Activated naive CD4-positive, alpha-beta T cell treated with anti-CD3 and anti-CD28 coated beads, Interleukin-2, amount 50 U/mL, for 24 hours (primary cell): ENCODE data around the gene RAMP2.
"Not testable (repeated sequence)": the region's sequence is repeated elsewhere in the genome, so short reads cannot be mapped to it uniquely, and the experiment has no call there.

Experiments used
- H3K27ac Mint-ChIP-seq: one replicate; pipeline ENCODE4 v1.8.0; 2021; ENCODE audit warnings: mild to moderate bottlenecking, mixed read lengths
- H3K27me3 Mint-ChIP-seq: one replicate; pipeline ENCODE4 v1.8.0; 2021; ENCODE audit warnings: mixed read lengths
- H3K36me3 Mint-ChIP-seq: one replicate; pipeline ENCODE4 v1.8.0; 2021; ENCODE audit warnings: mixed read lengths
- H3K4me1 Mint-ChIP-seq: one replicate; pipeline ENCODE4 v1.8.0; 2021; ENCODE audit warnings: mixed read lengths
- H3K4me3 Mint-ChIP-seq: one replicate; pipeline ENCODE4 v1.8.0; 2021; ENCODE audit warnings: mild to moderate bottlenecking, mixed read lengths
- H3K9me3 Mint-ChIP-seq: one replicate; pipeline ENCODE4 v1.8.0; 2021; ENCODE audit warnings: mixed read lengths

Gene RAMP2, protein sequence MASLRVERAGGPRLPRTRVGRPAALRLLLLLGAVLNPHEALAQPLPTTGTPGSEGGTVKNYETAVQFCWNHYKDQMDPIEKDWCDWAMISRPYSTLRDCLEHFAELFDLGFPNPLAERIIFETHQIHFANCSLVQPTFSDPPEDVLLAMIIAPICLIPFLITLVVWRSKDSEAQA

DNA sequence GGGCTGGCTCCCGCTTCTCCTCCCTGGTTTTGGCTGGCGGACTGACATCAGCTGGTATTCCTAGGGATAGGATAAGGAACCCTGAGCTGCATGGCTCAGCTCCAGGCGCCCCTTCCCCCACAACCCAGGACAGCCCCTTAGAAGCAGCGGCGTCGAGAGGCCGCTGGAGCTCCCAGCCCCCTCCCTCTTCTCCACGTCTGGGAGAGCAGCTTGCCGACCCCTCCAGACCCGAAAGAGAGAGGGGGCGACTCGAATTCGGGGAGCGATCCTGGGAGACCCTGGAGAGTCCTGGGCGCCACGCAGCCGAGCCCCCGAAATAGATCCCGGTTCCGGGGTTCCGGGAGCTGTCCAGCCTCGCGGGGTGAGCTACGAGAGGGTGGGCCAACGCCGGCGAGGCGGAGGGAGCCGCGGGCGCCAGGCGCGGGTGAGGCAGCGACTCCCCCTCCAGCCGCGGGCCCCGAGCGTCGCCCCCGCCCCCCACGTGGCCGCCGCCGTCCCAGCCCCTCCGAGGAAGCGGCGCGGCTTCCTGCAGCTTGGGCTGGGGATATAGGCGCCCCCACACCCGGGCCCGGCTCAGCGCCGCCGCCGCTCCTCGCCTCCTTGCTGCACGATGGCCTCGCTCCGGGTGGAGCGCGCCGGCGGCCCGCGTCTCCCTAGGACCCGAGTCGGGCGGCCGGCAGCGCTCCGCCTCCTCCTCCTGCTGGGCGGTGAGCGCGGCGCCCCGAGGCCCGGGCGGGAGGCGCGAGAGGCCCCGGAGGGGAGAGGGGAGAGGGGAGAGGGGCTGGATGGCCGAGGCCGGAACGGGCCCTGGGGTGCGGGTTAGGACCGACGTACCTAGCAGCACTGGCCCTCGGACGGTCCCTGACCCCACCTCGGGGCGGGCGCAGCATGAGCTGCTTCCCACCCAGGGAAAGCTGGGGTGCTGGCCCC, at the start of gene RAMP2:
TSS of gene RAMP2 (plus strand) at position 576 of the 930 bp plus-strand sequence. CDS start at position 611, 35 bp downstream.
- peak within 1 kb of the TSS; percentile 73 for H3K4me3 Mint-ChIP-seq
- H3K27ac Mint-ChIP-seq = no peak within 1 kb of the TSS
- peaks cover 42% of the 10 kb centered on the region for H3K27me3 Mint-ChIP-seq
- no peaks in the 10 kb centered on the region for H3K36me3 Mint-ChIP-seq
- H3K9me3 Mint-ChIP-seq = no peaks in the 10 kb centered on the region
- H3K4me1 Mint-ChIP-seq = peaks cover 3% of the 10 kb centered on the region

DNA sequence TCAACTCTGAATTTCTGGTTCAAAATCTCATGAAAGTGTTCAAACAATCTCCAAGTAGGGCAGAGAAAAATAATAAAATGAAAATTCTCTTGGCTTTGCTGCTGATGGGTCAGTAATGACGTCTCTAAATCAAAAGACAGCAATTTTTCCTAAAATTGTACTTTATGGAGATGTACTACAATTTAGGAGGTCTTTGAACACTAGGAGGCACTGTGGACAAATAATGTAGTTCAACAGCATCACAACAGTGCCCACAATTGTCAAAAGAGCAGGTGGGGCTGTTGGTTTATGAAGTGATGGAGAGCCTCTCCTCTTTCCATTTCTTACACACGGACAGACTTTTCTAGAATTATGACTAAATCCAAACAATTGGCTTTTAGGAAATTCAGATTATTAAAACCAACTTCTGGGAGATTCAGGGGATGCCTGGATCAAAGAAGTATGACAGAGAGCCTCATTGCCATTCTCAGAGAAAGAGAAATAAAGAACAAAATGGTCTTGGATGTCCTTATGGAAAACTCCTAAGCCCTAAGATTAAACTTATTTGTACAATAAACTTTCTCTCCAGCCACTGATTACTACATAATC, 39.9 kb upstream of the RAMP2 start:
- no peaks in the 10 kb centered on the region for H3K4me1 Mint-ChIP-seq
- no peaks in the 10 kb centered on the region for H3K27me3 Mint-ChIP-seq
- H3K27ac Mint-ChIP-seq = no peak overlapping the region
- no peaks in the 10 kb centered on the region for H3K9me3 Mint-ChIP-seq
- peaks cover 24% of the 10 kb centered on the region for H3K36me3 Mint-ChIP-seq
- no peak overlapping the region for H3K4me3 Mint-ChIP-seq

DNA sequence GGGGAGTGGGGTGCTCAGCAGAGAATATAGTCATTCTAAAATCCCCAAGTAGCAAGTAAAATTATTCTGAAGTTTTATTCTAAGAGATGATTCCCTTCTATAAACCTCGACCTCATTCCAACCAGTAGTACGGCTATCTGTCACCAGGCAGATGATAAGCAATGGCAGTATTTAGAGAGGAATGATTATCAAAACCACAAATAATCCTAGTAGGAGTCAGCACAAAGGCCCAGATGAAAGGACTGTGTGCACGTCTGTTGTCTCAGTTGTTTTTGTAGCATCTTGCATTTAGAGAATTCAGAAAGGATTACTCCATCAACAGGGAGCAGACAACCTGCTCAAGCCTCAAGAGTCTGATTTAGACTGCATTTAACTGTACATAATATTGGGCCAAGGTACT, 37.4 kb upstream of the RAMP2 start:
- Mint-ChIP-seq H3K27me3 (no peaks in the 10 kb centered on the region), H3K9me3 (no peaks in the 10 kb centered on the region), H3K4me1 (no peaks in the 10 kb centered on the region), H3K36me3 (peaks cover 11% of the 10 kb centered on the region), H3K27ac (no peak overlapping the region), H3K4me3 (no peak overlapping the region)

DNA sequence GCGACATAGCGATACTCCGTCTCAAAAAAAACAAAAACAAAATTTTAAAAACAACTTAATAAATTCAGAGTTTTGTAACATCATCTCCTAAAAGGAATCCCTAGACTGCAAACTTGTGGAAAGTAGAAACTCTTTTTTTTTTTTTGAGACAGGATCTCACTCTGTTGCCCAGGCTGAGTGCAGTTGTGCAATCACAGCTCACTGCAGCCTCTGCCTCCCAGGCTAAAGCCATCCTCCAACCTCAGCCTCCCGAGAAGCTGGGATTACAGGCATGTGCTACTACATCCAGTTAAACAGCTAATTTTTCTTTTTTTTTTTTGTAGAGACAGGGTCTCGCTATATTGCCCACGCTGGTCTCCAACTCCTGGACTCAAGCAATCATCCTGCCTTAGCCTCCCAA, 35.9 kb upstream of the RAMP2 start:
- H3K36me3 Mint-ChIP-seq = peaks cover 8% of the 10 kb centered on the region
- no peaks in the 10 kb centered on the region for H3K4me1 Mint-ChIP-seq
- no peak overlapping the region for H3K4me3 Mint-ChIP-seq
- H3K27ac Mint-ChIP-seq = no peak overlapping the region
- H3K27me3 Mint-ChIP-seq = no peaks in the 10 kb centered on the region
- H3K9me3 Mint-ChIP-seq = no peaks in the 10 kb centered on the region

DNA sequence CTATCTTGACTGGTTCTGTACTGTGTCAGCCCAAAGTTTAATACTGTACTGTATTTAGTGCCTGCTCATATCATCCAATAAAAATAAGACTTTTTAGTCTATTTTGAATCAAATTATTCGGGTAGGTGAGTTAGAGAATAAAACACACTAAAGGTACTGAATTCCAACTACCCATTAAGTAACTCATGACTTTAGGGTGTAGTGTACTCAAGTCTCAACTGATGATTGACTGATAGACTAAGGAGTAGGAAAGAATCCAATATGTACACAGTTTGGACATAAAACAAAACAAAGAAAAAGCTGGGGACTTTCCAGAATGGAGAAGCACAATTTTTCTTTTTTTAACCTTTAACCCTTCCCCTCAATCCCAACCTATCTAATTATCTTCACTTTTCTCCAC, 20.3 kb upstream of the RAMP2 start:
- H3K27me3 Mint-ChIP-seq = no peaks in the 10 kb centered on the region
- no peaks in the 10 kb centered on the region for H3K9me3 Mint-ChIP-seq
- no peak overlapping the region for H3K4me3 Mint-ChIP-seq
- peaks cover 42% of the 10 kb centered on the region for H3K4me1 Mint-ChIP-seq
- H3K36me3 Mint-ChIP-seq = peaks cover 1% of the 10 kb centered on the region
- no peak overlapping the region for H3K27ac Mint-ChIP-seq

DNA sequence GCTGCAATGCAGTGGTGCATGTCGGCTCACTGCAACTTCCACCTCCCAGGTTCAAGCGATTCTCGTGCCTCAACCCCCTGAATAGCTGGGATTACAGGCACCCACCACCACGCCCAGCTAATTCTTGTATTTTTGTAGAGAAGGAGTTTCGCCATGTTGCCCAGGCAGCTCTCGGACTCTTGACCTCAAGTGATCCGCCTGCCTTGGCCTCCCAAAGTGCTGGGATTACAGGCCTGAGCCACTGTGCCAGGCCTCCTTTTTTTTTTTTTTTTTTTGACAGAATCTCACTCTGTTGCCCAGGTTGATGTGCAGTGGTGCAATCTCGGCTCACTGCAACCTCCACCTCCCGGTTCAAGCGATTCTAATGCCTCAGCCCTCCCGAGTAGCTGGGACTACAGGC, 18.1 kb upstream of the RAMP2 start:
- H3K4me3 Mint-ChIP-seq = peak overlapping the region; percentile 26
- not testable (repeated sequence) for H3K9me3 Mint-ChIP-seq, H3K27ac Mint-ChIP-seq, H3K27me3 Mint-ChIP-seq, H3K36me3 Mint-ChIP-seq
- H3K4me1 Mint-ChIP-seq = peaks cover 35% of the 10 kb centered on the region

DNA sequence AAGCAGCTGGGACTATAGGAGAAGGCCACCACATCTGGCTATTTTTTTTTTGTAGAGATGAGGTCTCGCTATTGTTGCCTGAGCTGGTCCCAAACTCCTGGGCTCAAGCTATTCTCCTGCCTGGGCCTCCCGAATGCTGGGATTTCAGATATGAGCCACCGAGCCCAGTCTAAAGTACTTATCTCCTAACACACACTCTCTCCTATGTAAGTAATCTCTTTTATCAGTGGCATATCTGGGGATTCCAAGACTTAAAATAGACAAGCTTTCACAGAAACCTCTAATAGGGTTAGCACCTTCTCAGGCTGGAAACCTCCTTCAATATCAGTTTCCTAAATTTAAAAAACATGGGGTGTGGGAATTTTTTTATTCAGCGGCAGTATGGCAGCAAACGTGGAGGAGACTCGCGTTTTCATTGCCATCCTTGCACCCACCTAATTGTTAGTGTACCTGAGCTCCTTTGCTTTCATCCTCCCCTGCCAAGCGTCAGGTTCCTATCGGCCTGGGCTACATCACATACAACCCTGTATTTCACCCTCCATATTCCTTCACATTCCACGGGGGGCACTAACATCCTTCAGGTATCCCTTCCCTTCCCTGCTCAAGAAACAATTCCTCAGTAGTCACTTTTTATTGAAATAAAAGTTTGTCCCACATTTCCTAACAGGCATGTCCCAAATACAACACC, 17.3 kb upstream of the RAMP2 start:
- Mint-ChIP-seq H3K27ac (peak overlapping the region; percentile 95), H3K36me3 (peaks cover 1% of the 10 kb centered on the region)

DNA sequence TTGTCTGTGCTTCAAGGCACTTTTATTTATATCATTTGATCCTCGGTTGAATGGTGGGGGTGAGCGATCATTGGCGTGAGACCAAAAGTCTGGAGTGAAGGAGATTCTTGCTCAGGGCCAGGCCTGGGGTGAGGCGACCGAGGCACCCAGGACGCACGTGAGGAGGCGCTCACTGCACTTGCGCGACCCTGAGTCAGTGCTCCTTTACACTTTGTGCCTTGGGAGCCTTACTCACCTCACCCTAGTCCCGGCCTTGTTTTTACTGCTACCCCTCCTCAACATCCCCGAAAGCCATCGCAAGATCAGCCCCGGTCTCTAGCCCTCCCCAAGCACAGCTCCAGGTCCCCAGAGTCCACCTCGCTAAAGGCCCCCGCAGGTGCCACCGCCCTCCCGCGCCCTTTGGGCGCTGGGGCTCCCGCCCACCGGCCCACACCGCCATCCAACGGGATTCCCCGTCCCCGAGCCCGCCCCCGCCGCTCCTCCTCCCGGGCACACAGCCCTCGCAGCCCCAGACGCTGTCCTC, 16.7 kb upstream of the RAMP2 start:
- Mint-ChIP-seq H3K9me3 (no peaks in the 10 kb centered on the region), H3K4me3 (peak overlapping the region; percentile 95), H3K4me1 (peaks cover 35% of the 10 kb centered on the region), H3K27me3 (peaks cover 5% of the 10 kb centered on the region), H3K36me3 (peaks cover 1% of the 10 kb centered on the region), H3K27ac (peak overlapping the region; percentile 95)

More for the DNA sequence above, 17.3 kb upstream of the RAMP2 start:
- Mint-ChIP-seq H3K27me3 (peaks cover 2% of the 10 kb centered on the region), H3K4me1 (peaks cover 35% of the 10 kb centered on the region), H3K4me3 (peak overlapping the region; percentile 95), H3K9me3 (no peaks in the 10 kb centered on the region)

DNA sequence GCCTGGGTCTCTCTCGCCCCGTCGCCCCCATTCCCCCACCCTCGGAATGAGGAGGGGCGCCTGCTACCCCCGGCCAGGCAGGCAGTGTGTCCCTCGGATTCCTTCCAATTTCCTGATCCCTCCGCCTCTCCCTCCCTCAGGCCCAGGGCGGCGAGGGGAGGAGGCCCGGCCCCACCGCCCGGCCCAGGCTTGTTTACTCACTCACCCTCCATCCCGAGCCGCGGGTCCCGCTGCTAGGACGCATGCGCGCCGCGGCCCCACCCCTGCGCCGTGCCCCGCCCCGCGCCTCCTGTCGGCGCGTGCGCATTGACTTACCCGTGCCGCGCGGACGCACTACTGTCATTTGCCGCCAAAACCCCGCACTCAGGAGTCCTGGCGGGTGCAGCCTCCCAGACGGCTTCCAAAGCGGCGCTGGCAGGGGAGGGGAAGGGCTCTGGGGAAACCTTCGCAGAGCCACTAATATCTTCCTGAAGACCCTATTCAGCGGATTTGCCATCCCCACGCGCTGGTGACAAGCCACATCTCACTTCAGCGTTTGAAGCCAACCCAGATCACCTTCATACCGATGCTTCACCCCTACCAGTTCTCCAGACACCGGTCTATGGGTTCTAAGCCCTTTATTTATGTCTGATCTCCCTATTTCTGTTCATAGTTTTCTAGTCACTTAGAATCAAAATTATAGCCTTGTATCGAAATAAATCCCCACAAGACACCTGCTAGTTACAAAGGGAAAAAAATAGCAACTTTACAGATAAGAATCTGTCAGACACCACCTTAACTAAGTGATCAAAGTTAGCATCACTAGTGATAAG, 16.0 kb upstream of the RAMP2 start, which contains the start of gene EZH1:
TSS of gene EZH1 (minus strand) at position 235 of the 812 bp plus-strand sequence. CDS start 16,099 bp downstream, outside the sequence.
- Mint-ChIP-seq H3K4me3 (peak within 1 kb of the TSS; percentile 95), H3K27me3 (peaks cover 5% of the 10 kb centered on the region), H3K4me1 (peaks cover 35% of the 10 kb centered on the region), H3K36me3 (peaks cover 1% of the 10 kb centered on the region), H3K9me3 (no peaks in the 10 kb centered on the region), H3K27ac (peak within 1 kb of the TSS; percentile 95)

DNA sequence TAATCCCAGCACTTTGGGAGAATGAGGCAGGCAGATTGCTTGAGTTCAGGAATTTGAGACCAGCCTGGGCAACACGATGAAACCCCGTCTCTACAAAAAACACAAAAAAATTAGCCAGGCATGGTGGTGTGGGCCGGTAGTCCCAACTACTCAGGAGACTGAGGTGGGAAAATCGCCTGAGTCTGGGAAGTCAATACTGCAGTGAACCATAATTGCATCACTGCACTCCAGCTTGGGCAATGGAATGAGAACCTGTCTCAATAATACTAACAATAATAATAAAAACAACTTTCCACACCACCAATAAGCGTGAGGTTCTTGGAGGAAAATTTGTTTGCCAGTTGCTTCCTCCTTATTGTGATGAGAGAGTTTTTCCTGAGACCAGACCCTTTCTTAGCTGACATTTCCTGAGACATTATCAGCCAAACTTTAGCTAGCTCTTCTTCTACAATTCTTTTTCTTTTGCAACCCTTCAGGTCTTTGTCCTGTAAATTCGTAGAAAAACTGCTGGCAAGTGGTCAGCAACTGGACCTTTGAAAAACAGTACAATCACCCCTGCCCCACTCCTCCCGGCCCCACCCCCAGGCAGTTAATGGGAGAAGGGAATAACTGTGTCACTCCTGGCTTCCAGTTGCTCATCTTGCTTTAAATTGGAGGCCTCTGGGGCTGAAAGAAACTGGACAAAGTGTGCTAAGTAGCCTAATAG, 12.7 kb upstream of the RAMP2 start:
- no peak overlapping the region for H3K27ac Mint-ChIP-seq
- H3K4me1 Mint-ChIP-seq = peaks cover 15% of the 10 kb centered on the region
- H3K36me3 Mint-ChIP-seq = peaks cover 1% of the 10 kb centered on the region
- H3K9me3 Mint-ChIP-seq = no peaks in the 10 kb centered on the region
- H3K27me3 Mint-ChIP-seq = peaks cover 5% of the 10 kb centered on the region
- H3K4me3 Mint-ChIP-seq = no peak overlapping the region

DNA sequence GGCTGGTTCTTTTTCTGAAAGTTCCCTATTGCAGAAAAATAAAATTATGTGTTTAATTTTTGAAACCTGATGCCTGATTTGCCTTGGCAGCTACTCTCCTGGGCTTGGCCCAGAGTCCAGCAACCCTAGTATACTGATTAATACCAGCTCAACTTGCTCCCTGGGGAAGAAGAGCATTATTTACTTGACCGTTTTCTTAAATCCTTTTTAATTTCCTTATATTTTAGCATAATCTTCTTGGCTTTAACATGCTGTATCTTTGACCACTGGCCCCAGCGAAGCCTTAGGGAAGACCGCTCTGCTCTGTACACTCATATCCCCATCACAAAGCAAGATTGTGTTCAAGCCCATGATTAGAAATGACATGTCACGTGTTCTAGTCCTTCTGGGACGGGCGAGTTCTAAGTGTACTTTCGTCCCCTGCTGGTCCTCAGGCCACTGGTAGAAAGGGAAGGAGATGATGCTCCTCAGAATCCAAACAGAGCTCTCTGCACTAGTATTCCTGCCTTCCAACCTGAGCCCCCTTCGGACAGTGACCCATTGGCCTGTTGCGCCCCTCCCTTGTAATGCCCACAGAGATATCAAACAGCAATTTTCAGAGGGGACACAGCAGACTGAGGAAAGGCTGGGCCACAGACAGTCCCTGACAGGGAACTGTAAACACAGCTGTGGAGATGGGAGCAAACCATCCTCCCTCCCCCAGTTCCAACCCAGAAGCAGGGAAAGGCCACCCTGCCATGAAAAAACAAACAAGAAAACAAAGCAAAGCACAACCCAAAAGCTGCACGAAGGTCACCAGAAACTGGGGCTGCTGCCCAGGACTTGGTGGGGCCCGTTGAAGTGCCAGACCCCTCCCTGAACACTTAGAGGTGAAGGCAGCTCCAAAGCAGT, 11.9 kb upstream of the RAMP2 start:
- no peaks in the 10 kb centered on the region for H3K36me3 Mint-ChIP-seq
- H3K4me3 Mint-ChIP-seq = no peak overlapping the region
- peaks cover 8% of the 10 kb centered on the region for H3K4me1 Mint-ChIP-seq
- H3K27me3 Mint-ChIP-seq = peaks cover 5% of the 10 kb centered on the region
- no peak overlapping the region for H3K27ac Mint-ChIP-seq
- no peaks in the 10 kb centered on the region for H3K9me3 Mint-ChIP-seq

DNA sequence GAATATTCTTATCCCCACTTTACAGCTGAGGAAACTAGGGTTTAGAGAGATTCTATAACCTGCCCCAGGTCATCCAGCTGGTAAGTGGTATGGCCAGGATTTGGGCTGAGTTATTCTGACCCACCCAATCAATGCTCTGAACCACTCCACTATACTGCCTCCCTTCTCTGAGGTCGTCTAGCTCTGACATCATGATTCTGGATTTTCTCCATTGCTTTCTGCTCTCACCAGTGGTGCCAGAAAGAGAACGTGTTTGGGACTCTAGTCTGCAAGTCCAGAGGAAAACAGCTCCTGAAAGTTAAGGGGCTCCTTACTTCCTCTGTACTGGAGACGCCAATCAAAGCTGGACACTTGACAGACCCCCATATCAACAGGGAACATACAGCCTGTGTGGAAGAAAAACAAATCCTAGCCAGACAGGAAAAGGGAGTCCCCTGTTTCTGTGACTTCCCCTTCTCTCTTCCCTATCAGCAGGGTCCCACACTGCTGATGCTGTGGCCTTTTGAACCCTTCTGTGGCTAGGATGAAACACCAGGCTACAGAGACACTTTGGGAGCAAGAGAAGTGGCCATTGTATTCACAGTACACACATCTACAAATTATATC, 10.2 kb upstream of the RAMP2 start:
- Mint-ChIP-seq H3K9me3 (no peaks in the 10 kb centered on the region), H3K4me3 (no peak overlapping the region), H3K27ac (no peak overlapping the region), H3K27me3 (peaks cover 9% of the 10 kb centered on the region), H3K4me1 (no peaks in the 10 kb centered on the region), H3K36me3 (no peaks in the 10 kb centered on the region)

DNA sequence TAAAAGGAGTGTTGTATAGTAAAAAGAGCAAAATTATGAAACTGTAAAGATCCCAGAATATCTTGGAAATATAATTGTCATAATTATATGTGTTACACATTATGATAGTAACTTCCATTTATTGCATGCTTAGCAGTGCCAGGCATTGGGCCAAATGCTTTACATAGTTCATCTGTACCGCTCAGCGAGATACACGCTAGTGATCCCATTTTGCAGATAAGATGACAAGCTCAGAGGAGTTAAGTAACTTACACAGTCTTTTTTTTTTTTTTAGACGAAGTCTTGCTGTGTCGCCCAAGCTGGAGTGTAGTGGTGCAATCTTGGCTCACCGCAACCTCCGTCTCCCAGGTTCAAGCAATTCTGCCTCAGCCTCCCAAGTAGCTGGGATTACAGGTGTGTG, 9.4 kb upstream of the RAMP2 start:
- no peaks in the 10 kb centered on the region for H3K36me3 Mint-ChIP-seq
- no peak overlapping the region for H3K27ac Mint-ChIP-seq
- no peaks in the 10 kb centered on the region for H3K4me1 Mint-ChIP-seq
- H3K4me3 Mint-ChIP-seq = no peak overlapping the region
- H3K27me3 Mint-ChIP-seq = peaks cover 14% of the 10 kb centered on the region
- H3K9me3 Mint-ChIP-seq = no peaks in the 10 kb centered on the region
